ENCODE measurements around the gene OR5H2. TPM values are rescaled to one million over a fixed set of nuclear protein-coding genes. Genes with fewer than 3 reads are reported as not detected.

OR5H2 gene
- total RNA-seq, 5 donors from 2014 or later (not counting 1 experiment from before 2014, with no cell fraction given) = not detected

DNA sequence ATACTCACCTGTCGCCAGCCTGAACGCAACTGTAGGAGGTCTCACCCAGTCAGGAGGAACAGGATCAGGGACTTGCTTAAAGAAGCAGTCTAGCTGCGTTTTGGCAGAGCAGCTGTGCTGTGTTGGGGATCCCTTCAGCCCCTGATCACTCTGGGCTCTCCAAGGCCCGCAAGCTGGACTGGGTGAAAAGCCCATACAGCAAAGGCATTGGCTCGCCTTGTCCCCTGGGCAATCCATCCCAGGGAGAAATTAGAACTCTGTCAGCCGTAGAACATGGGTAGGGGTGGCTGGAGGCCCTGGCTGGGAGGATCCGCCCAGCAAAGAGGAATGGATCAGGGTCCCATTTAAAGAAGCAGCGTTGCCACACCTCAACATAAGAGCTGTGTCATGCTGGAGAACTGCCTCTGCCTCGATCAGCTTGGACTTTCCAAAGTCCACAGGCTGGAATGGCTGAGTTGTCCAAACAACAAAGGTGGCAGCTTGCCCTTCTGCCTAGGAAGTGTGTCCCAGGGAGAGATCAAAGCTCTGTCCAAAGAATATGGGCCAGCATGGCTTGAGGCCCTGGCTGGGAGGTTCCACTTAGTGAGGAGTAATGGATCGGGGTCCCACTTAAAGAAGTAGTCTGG is 9.1 kb downstream of the OR5H2 start:
- WGBS (ENCODE audit: insufficient coverage) = 79% methylated on average over 7 of the region's 10 CpGs

GRCh38 chr3:98322101-98322500 is 39.8 kb downstream of the OR5H2 start:
- DNase-seq (no peak), ATAC-seq (replicated peaks in 1 of 4) (no peak)
- H3K27ac Mint-ChIP-seq = no peak overlapping the region
- ChIA-PET CTCF (no interaction called here), POLR2A (no interaction called here)
- H3K9me3 Mint-ChIP-seq = no peaks in the 10 kb centered on the region
- H3K27me3 Mint-ChIP-seq = peaks cover 3 to 11% of the 10 kb centered on the region in 2 donors
- Histone ChIP-seq H3K4me3 (ENCODE audit: control insufficient read depth in 1 of 2, extremely low read depth in 1 of 2, low read length in 1 of 2) (no peak overlapping the region), H3K4me1 (ENCODE audit: control insufficient read depth in 1 of 2, extremely low read depth in 1 of 2, insufficient read depth in 2 of 2, low read length in 2 of 2) (no peaks in the 10 kb centered on the region), H3K36me3 (ENCODE audit: control insufficient read depth in 2 of 2, extremely low read depth in 1 of 2, insufficient read depth in 1 of 2, low read length in 1 of 2) (no peaks in the 10 kb centered on the region), H3K27me3 (replicated peaks in 1 of 2; ENCODE audit: control insufficient read depth in 2 of 2, extremely low read depth in 1 of 2, insufficient read depth in 2 of 2, low read length in 1 of 2) (no peaks in the 10 kb centered on the region), H3K9me3 (no peaks in the 10 kb centered on the region), H3K27ac (ENCODE audit: low read length) (no peak overlapping the region)
- H3K4me3 Mint-ChIP-seq = no peak overlapping the region
- no peaks in the 10 kb centered on the region for H3K4me1 Mint-ChIP-seq
- no peaks in the 10 kb centered on the region for H3K36me3 Mint-ChIP-seq
- no CpG with 5 or more reads among the region's 2 CpGs for WGBS (ENCODE audit: insufficient coverage)

More for the DNA sequence above, 9.1 kb downstream of the OR5H2 start:
- Mint-ChIP-seq H3K27me3 (peaks cover 13 to 20% of the 10 kb centered on the region in 2 donors), H3K9me3 (peaks cover 0 to 7% (median 3%) of the 10 kb centered on the region in 3 donors), H3K4me3 (no peak overlapping the region), H3K36me3 (no peaks in the 10 kb centered on the region), H3K4me1 (no peaks in the 10 kb centered on the region), H3K27ac (no peak overlapping the region)
- POLR2A ChIA-PET = no interaction called here
- Histone ChIP-seq H3K9me3 (no peaks in the 10 kb centered on the region), H3K4me3 (ENCODE audit: control insufficient read depth in 1 of 2, extremely low read depth in 1 of 2, low read length in 1 of 2) (no peak overlapping the region), H3K27ac (ENCODE audit: low read length) (no peak overlapping the region), H3K4me1 (ENCODE audit: control insufficient read depth in 1 of 2, extremely low read depth in 1 of 2, insufficient read depth in 2 of 2, low read length in 2 of 2) (no peaks in the 10 kb centered on the region), H3K36me3 (ENCODE audit: control insufficient read depth in 2 of 2, extremely low read depth in 1 of 2, insufficient read depth in 1 of 2, low read length in 1 of 2) (no peaks in the 10 kb centered on the region), H3K27me3 (replicated peaks in 1 of 2; ENCODE audit: control insufficient read depth in 2 of 2, extremely low read depth in 1 of 2, insufficient read depth in 2 of 2, low read length in 1 of 2) (peaks cover 0 to 15% of the 10 kb centered on the region in 2 experiments)
- no peak for DNase-seq
- no peak for ATAC-seq (replicated peaks in 1 of 4)
- CTCF ChIA-PET = no interaction called here

GRCh38 chr3:98322686-98323085 is 40.4 kb downstream of the OR5H2 start:
- Mint-ChIP-seq H3K9me3 (no peaks in the 10 kb centered on the region), H3K4me3 (no peak overlapping the region), H3K27me3 (peaks cover 6 to 12% of the 10 kb centered on the region in 2 donors), H3K36me3 (no peaks in the 10 kb centered on the region), H3K27ac (no peak overlapping the region), H3K4me1 (no peaks in the 10 kb centered on the region)
- no peak overlapping the region for H3K27ac ChIP-seq (ENCODE audit: low read length)
- no peaks in the 10 kb centered on the region for H3K9me3 ChIP-seq
- DNase-seq = no peak
- ChIA-PET POLR2A (no interaction called here), CTCF (no interaction called here)
- no peaks in the 10 kb centered on the region for H3K27me3 ChIP-seq (replicated peaks in 1 of 2; ENCODE audit: control insufficient read depth in 2 of 2, extremely low read depth in 1 of 2, insufficient read depth in 2 of 2, low read length in 1 of 2)
- 92% methylated on average over 2 of the region's 2 CpGs for WGBS (ENCODE audit: insufficient coverage)
- ATAC-seq (replicated peaks in 1 of 4) = no peak
- H3K36me3 ChIP-seq (ENCODE audit: control insufficient read depth in 2 of 2, extremely low read depth in 1 of 2, insufficient read depth in 1 of 2, low read length in 1 of 2) = no peaks in the 10 kb centered on the region
- H3K4me3 ChIP-seq (ENCODE audit: control insufficient read depth in 1 of 2, extremely low read depth in 1 of 2, low read length in 1 of 2) = no peak overlapping the region
- no peaks in the 10 kb centered on the region for H3K4me1 ChIP-seq (ENCODE audit: control insufficient read depth in 1 of 2, extremely low read depth in 1 of 2, insufficient read depth in 2 of 2, low read length in 2 of 2)

- H3K9me3 Mint-ChIP-seq = no peaks in the 10 kb centered on the region
- no peaks in the 10 kb centered on the region for H3K27me3 ChIP-seq (replicated peaks in 1 of 2; ENCODE audit: control insufficient read depth in 2 of 2, extremely low read depth in 1 of 2, insufficient read depth in 2 of 2, low read length in 1 of 2)
- no peak overlapping the region for H3K27ac ChIP-seq (ENCODE audit: low read length)
- POLR2A ChIA-PET = no interaction called here
- ATAC-seq (replicated peaks in 1 of 4) (no peak), DNase-seq (no peak)
- peaks cover 6 to 16% of the 10 kb centered on the region in 2 donors for H3K27me3 Mint-ChIP-seq
- no peak overlapping the region for H3K4me3 Mint-ChIP-seq
- CTCF ChIA-PET = no interaction called here
- H3K27ac Mint-ChIP-seq = no peak overlapping the region
- no peaks in the 10 kb centered on the region for H3K4me1 Mint-ChIP-seq
- H3K36me3 Mint-ChIP-seq = no peaks in the 10 kb centered on the region
- no peaks in the 10 kb centered on the region for H3K9me3 ChIP-seq
- no peaks in the 10 kb centered on the region for H3K36me3 ChIP-seq (ENCODE audit: control insufficient read depth in 2 of 2, extremely low read depth in 1 of 2, insufficient read depth in 1 of 2, low read length in 1 of 2)
- no peaks in the 10 kb centered on the region for H3K4me1 ChIP-seq (ENCODE audit: control insufficient read depth in 1 of 2, extremely low read depth in 1 of 2, insufficient read depth in 2 of 2, low read length in 2 of 2)
- H3K4me3 ChIP-seq (ENCODE audit: control insufficient read depth in 1 of 2, extremely low read depth in 1 of 2, low read length in 1 of 2) = no peak overlapping the region
Measured at GRCh38 chr3:98323425-98323824, 41.1 kb downstream of the OR5H2 start.

GRCh38 chr3:98325055-98325454 is 42.8 kb downstream of the OR5H2 start:
- WGBS (ENCODE audit: insufficient coverage) = 91% methylated on average over 10 of the region's 12 CpGs
- H3K27ac Mint-ChIP-seq = no peak overlapping the region
- POLR2A ChIA-PET = no interaction called here
- H3K27me3 ChIP-seq (replicated peaks in 1 of 2; ENCODE audit: control insufficient read depth in 2 of 2, extremely low read depth in 1 of 2, insufficient read depth in 2 of 2, low read length in 1 of 2) = peaks cover 0 to 9% of the 10 kb centered on the region in 2 experiments
- CTCF ChIA-PET = no interaction called here
- peaks cover 12 to 23% of the 10 kb centered on the region in 2 donors for H3K27me3 Mint-ChIP-seq
- no peak for ATAC-seq (replicated peaks in 1 of 4)
- no peak overlapping the region for H3K27ac ChIP-seq (ENCODE audit: low read length)
- no peaks in the 10 kb centered on the region for H3K36me3 ChIP-seq (ENCODE audit: control insufficient read depth in 2 of 2, extremely low read depth in 1 of 2, insufficient read depth in 1 of 2, low read length in 1 of 2)
- peaks cover 0 to 6% of the 10 kb centered on the region in 2 experiments for H3K4me1 ChIP-seq (ENCODE audit: control insufficient read depth in 1 of 2, extremely low read depth in 1 of 2, insufficient read depth in 2 of 2, low read length in 2 of 2)
- no peak for DNase-seq
- no peaks in the 10 kb centered on the region for H3K4me1 Mint-ChIP-seq
- no peak overlapping the region for H3K4me3 Mint-ChIP-seq
- H3K36me3 Mint-ChIP-seq = no peaks in the 10 kb centered on the region
- no peaks in the 10 kb centered on the region for H3K9me3 ChIP-seq
- H3K9me3 Mint-ChIP-seq = no peaks in the 10 kb centered on the region
- H3K4me3 ChIP-seq (ENCODE audit: control insufficient read depth in 1 of 2, extremely low read depth in 1 of 2, low read length in 1 of 2) = no peak overlapping the region

- no peaks in the 10 kb centered on the region for H3K9me3 ChIP-seq
- 30% methylated on average over 1 of the region's 2 CpGs for WGBS (ENCODE audit: insufficient coverage)
- H3K9me3 Mint-ChIP-seq = no peaks in the 10 kb centered on the region
- ChIA-PET POLR2A (interaction anchor here in 1 of 2 donors (0.7 kb wide), 1 partner anchor 123 kb away, joined by 4 read pairs; no protein-coding TSS in a partner anchor), CTCF (interaction anchor here in 1 of 2 donors (1.2 kb wide), 1 partner anchor 489 kb away, joined by 5 read pairs; no protein-coding TSS in a partner anchor)
- H3K27ac Mint-ChIP-seq = no peak overlapping the region
- no peaks in the 10 kb centered on the region for H3K36me3 Mint-ChIP-seq
- H3K27me3 ChIP-seq (replicated peaks in 1 of 2; ENCODE audit: control insufficient read depth in 2 of 2, extremely low read depth in 1 of 2, insufficient read depth in 2 of 2, low read length in 1 of 2) = peaks cover 0 to 9% of the 10 kb centered on the region in 2 experiments
- peaks cover 12 to 28% of the 10 kb centered on the region in 2 donors for H3K27me3 Mint-ChIP-seq
- no peak overlapping the region for H3K4me3 Mint-ChIP-seq
- ATAC-seq (replicated peaks in 1 of 4) (no peak), DNase-seq (no peak)
- peaks cover 0 to 6% of the 10 kb centered on the region in 2 experiments for H3K4me1 ChIP-seq (ENCODE audit: control insufficient read depth in 1 of 2, extremely low read depth in 1 of 2, insufficient read depth in 2 of 2, low read length in 2 of 2)
- no peak overlapping the region for H3K4me3 ChIP-seq (ENCODE audit: control insufficient read depth in 1 of 2, extremely low read depth in 1 of 2, low read length in 1 of 2)
- H3K4me1 Mint-ChIP-seq = no peaks in the 10 kb centered on the region
- no peak overlapping the region for H3K27ac ChIP-seq (ENCODE audit: low read length)
- H3K36me3 ChIP-seq (ENCODE audit: control insufficient read depth in 2 of 2, extremely low read depth in 1 of 2, insufficient read depth in 1 of 2, low read length in 1 of 2) = no peaks in the 10 kb centered on the region
Measured at GRCh38 chr3:98326105-98326893, 44.0 kb downstream of the OR5H2 start.
